Heart right ventricle (tissue), 16 donors: ENCODE measurements around the gene PPP1R8. TPM values are rescaled to one million over a fixed set of nuclear protein-coding genes. Genes with fewer than 3 reads are reported as not detected.
A peak's percentile ranks its signal among the peaks of the same experiment; 100 is the strongest.

Source experiments
- ATAC-seq, 8 donors: fragments of 200-7000 bp; cut with Tn5 transposase; one replicate each; pipeline ENCODE4 v1.9.1; 2020; ENCODE audit warnings: mild to moderate bottlenecking in 8 of 8, moderate library complexity in 8 of 8, moderate number of reproducible peaks in 1 of 8
- DNase-seq, 2 donors: peaks; one replicate each; pipeline ENCODE4 v3.0.0-alpha.2; 2020
- H3K27ac ChIP-seq, 10 donors: fragments of 200-600 bp; sonication (generic) in 2 of 10; one replicate each; pipeline versions ENCODE4 v1.5.0 to v1.8.0; 2020 to 2022; ENCODE audit warnings: mild to moderate bottlenecking in 3 of 10
- H3K27me3 ChIP-seq, 7 donors: fragments of 200-600 bp; one replicate each; pipeline ENCODE4 v1.8.0; 2021 to 2022; ENCODE audit warnings: mild to moderate bottlenecking in 2 of 7
- H3K36me3 ChIP-seq, 9 donors: fragments of 200-600 bp; sonication (generic) in 1 of 9; one replicate each; pipeline versions ENCODE4 v1.5.0 to v1.8.0; 2020 to 2022; ENCODE audit warnings: mild to moderate bottlenecking in 2 of 9
- H3K4me1 ChIP-seq, 9 donors: fragments of 200-600 bp; sonication (generic) in 1 of 9; one replicate each; pipeline versions ENCODE4 v1.5.0 to v1.8.0; 2020 to 2022; ENCODE audit warnings: mild to moderate bottlenecking in 4 of 9
- H3K4me3 ChIP-seq, 10 donors: fragments of 200-600 bp; sonication (generic) in 2 of 10; one replicate each; pipeline versions ENCODE4 v1.5.0 to v1.8.0; 2020 to 2022; ENCODE audit warnings: mild to moderate bottlenecking in 7 of 10, moderate library complexity in 2 of 10
- H3K9me3 ChIP-seq, 11 donors: fragments of 200-600 bp in 10 of 11; sonication (generic) in 2 of 11; one replicate each; pipeline versions ENCODE4 v1.5.0 to v1.8.0; 2013 to 2022; ENCODE audit warnings: mild to moderate bottlenecking in 2 of 11, control low read depth in 1 of 11, moderate library complexity in 1 of 11
- WGBS, 2 donors: extraction: QIAGEN DNeasy Blood & Tissue Kit; methylation state at CpG; one replicate each; pipeline ENCODE4 v1.1.7; 2013; ENCODE audit warnings: inconsistent platforms in 1 of 2; 5-methylcytosine and 5-hydroxymethylcytosine counted together
- intact Hi-C, 10 donors: fragments of 100-400 bp; cut with DNase I; formaldehyde crosslinking; loops; one replicate each; pipeline versions ENCODE4 v1.11.1 to v1.14.2; 2022
- polyA plus RNA-seq, 2 donors: library from polyadenylated mRNA; stranded (reverse); fragments of 200-250 nt; gene quantifications; one replicate each; pipeline ENCODE4 v1.2.3, GENCODE V29; 2013
- total RNA-seq, 10 donors: library from RNA; stranded (reverse); fragmentation: NEBNext Ultra II Directional in 3 of 10; extraction: Animal tissue kit (Norgen Biotek cat#: 25700) in 3 of 10; gene quantifications; one replicate each; pipeline versions ENCODE4 v1.2.1 to v1.2.4, GENCODE V29; 2021 to 2023
- TF ChIP-seq, protein P1 (sequence below), 9 donors: fragments of 200-600 bp; sonication (generic) in 2 of 9; IDR thresholded peaks; one replicate each; pipeline versions ENCODE4 v1.5.0 to v1.8.0; 2021 to 2022; ENCODE audit warnings: antibody characterized with exemption in 9 of 9, mild to moderate bottlenecking in 5 of 9, moderate library complexity in 1 of 9
- donor health status: Arrhythmogenic right ventricular cardiomyopathy.
- donor health status: ischemic (EF 13 %, LVEDD 7.1; RV severe dilation, severe dysfunction).
- donor health status: healthy with polysubstance abuse.
- donor health status: DM: no; HTN: yes; CAD: no.
- donor health status: DM: no; HTN: no; CAD: no.
- donor health status: ischemic (EF 25% LVEDD 6.9; RV normal size, moderate dysfunction).
- donor health status: ischemic (EF 25% LVEDD 5.7; RV mildly dilated, moderate dysfunction).
- donor health status: healthy.
- donor health status: DM: yes; HTN: yes; CAD: no.
- donor health status: Ischemic cardiomyopathy.
- donor health status: ischemic (EF 35%, LVEDD 5.7; RV mildly dilated, moderate dysfunction).
- donor health status: nonischemic (EF 11% LVEDD 7.7; RV severe dilation, severe dysfunction).
- donor health status: DM: yes; HTN: yes; CAD: no.
- donor health status: PGD.
- donor health status: ischemic (EF 29% LVEDD 5.4; RV normal size, mild dysfunction).
- donor health status: nonischemic (EF 23%, LVEDD 6.1; RV moderate dilation, normal function).

The PPP1R8 gene
- total and polyA plus RNA-seq, 12 donors = 13.9 to 33.4 (median 25.6) TPM

DNA sequence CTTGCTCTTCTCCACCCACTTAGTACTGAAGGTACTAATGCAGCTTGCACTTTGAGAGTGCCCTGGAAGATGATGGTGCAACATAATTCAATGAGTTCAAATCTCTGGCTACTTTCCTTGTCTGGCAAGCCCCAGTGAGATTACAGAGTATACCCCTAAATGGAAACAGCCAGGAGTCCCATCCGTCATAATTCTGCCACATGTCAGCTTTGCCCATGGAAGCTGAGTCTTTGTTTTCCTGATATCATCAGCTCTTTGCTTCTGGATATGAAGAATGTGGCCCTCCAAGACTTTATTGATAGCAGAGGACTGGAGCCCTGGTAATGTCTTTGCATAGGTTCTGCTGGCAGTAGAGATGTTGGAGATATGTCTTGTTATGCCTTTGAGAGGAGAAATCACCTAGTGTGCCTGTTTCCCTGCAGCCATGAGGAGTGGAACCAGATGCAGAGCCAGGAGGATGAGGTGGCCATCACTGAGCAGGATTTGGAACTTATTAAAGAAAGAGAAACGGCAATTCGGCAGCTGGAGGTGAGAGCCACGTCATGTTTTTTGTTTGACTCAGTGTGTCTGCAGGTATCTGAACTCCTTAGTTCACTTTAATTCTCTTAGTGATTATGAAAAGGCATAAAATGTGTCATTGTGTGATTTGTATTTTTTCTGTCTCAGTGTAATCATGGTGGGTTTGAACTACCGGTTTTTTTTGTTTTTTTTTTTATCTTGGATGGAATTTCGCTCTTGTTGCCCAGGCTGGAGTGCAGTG lies 18.7 kb upstream of the PPP1R8 start:
- H3K9me3 ChIP-seq = no peaks in the 10 kb centered on the region
- no peak overlapping the region for H3K27ac ChIP-seq
- TF ChIP-seq, protein P1, sequence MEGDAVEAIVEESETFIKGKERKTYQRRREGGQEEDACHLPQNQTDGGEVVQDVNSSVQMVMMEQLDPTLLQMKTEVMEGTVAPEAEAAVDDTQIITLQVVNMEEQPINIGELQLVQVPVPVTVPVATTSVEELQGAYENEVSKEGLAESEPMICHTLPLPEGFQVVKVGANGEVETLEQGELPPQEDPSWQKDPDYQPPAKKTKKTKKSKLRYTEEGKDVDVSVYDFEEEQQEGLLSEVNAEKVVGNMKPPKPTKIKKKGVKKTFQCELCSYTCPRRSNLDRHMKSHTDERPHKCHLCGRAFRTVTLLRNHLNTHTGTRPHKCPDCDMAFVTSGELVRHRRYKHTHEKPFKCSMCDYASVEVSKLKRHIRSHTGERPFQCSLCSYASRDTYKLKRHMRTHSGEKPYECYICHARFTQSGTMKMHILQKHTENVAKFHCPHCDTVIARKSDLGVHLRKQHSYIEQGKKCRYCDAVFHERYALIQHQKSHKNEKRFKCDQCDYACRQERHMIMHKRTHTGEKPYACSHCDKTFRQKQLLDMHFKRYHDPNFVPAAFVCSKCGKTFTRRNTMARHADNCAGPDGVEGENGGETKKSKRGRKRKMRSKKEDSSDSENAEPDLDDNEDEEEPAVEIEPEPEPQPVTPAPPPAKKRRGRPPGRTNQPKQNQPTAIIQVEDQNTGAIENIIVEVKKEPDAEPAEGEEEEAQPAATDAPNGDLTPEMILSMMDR (IDR thresholded peaks at IDR 0.05) = no peak
- 94 to 95% methylated on average over 6 of the region's 6 CpGs for WGBS, 2 donors
- DNase-seq (no peak), ATAC-seq (no peak)
- H3K4me1 ChIP-seq = peaks cover 0 to 8% (median 2%) of the 10 kb centered on the region in 9 donors
- intact Hi-C loops = no loop called here
- no peak overlapping the region for H3K4me3 ChIP-seq
- H3K36me3 ChIP-seq = peaks cover 0 to 98% (median 26%) of the 10 kb centered on the region in 9 donors
- H3K27me3 ChIP-seq = no peaks in the 10 kb centered on the region

DNA sequence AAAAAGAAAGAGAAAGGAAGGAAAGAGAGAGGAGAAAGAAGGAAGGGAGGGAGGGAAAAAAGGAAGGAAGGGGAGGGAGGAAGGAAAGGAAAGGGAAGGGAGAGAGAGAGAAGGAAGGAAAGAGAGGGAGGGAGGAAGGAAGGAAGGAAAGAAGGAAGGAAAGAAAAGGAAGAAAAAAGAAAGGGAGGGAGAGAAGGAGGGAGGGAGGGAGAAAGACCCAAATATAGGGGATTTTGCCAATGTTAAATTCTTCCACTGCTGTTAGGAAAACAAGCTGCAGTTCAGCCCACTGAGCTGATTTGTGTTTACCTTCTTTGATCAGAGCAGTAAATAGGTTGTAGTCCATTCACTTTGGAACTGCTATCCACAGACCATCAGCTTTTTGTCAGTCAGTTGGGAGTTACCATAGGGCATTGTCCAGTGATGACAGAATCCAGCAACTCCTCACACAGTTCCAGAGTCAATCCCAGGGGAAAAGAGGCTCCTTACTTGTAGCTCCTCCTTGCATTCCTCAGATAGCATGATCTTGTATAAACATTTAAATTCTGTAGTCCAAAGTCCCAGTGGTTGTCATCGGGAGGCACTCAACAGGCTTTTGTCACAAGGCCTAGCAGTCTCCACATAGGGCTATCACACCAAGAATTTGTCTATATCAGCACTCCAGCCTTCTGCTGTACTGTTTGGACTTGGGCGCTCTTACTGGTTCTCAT lies 13.5 kb upstream of the PPP1R8 start:
- intact Hi-C loops = no loop called here
- 33 to 42% methylated on average over 2 of the region's 2 CpGs for WGBS, 2 donors
- Histone ChIP-seq H3K36me3 (peaks cover 0 to 97% (median 45%) of the 10 kb centered on the region in 9 donors), H3K4me1 (peaks cover 0 to 18% (median 7%) of the 10 kb centered on the region in 9 donors), H3K27ac (peak overlapping the region in 6 of 10 donors; percentile 4 to 67 (median 22)), H3K27me3 (no peaks in the 10 kb centered on the region), H3K4me3 (no peak overlapping the region), H3K9me3 (no peaks in the 10 kb centered on the region)
- peak in 7 of 8 donors; percentile 61 to 92 (median 81) for ATAC-seq
- TF ChIP-seq, protein P1 (IDR thresholded peaks at IDR 0.05) = no peak
- peak in 1 of 2 donors; percentile 26 for DNase-seq

DNA sequence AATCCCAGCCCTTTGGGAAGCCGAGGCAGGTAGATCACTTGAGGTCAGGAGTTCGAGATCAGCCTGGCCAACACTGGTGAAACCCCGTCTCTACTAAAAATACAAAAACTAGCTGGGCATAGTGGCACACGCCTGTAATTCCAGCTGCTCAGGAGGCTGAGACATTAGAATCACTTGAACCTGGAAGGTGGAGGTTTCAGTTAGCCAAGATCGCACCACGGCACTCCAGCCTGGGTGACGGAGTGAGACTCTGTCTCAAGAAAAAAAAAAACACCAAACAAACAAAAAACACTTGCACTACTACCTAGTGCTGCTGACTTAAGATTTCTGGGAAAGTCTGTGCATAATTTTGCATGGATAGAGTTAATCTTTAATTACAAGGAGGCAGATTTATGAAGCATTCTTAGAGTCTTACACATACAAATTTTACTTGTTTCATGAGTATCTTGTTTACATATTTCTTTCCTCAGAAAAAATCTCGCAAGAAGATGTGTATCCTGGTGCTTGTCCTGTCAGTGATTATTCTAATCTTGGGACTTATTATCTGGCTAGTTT lies 8.7 kb upstream of the PPP1R8 start:
- Histone ChIP-seq H3K27me3 (no peaks in the 10 kb centered on the region), H3K9me3 (no peaks in the 10 kb centered on the region), H3K27ac (no peak overlapping the region), H3K4me3 (no peak overlapping the region), H3K36me3 (peaks cover 0 to 83% (median 31%) of the 10 kb centered on the region in 9 donors), H3K4me1 (peaks cover 0 to 11% (median 6%) of the 10 kb centered on the region in 9 donors)
- WGBS, 2 donors = 91 to 94% methylated on average over 8 of the region's 8 CpGs
- TF ChIP-seq, protein P1 (IDR thresholded peaks at IDR 0.05) = no peak
- ATAC-seq (no peak), DNase-seq (no peak)
- intact Hi-C loops = no loop called here

DNA sequence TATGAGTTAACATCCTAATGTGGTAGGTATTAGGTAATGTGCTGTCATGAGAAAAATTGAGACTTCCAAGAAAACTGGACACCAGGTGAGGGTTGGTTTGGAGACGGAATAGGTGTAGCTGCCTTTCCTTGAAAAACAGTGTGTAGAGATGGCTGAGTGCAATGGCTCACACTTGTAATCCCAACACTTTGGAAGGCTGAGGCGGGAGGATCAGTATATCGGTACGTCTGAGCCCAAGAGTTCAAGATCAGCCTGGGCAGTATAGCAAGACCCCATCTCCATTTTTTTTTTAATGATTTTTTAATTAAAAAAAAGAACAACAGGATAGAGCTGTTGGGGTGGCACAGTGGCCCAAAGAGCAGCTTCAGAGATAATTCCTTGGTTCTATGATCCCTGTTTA lies 6.8 kb upstream of the PPP1R8 start:
- intact Hi-C loops = no loop called here

More for the DNA sequence above, 6.8 kb upstream of the PPP1R8 start:
- no peaks in the 10 kb centered on the region for H3K4me1 ChIP-seq
- H3K9me3 ChIP-seq = no peaks in the 10 kb centered on the region
- H3K27me3 ChIP-seq = no peaks in the 10 kb centered on the region
- no peak overlapping the region for H3K4me3 ChIP-seq
- H3K27ac ChIP-seq = no peak overlapping the region
- ATAC-seq (no peak), DNase-seq (no peak)
- TF ChIP-seq, protein P1 (IDR thresholded peaks at IDR 0.05) = no peak
- peaks cover 0 to 71% (median 30%) of the 10 kb centered on the region in 9 donors for H3K36me3 ChIP-seq
- WGBS, 2 donors = 98 to 99% methylated on average over 4 of the region's 4 CpGs
